Ishikawa (cell line): Measurements from ENCODE around the gene METTL23.

Source experiments
- CEBPB ChIP-seq: IDR thresholded peaks from 2 replicates; pipeline ENCODE4 v1.6.1; 2012
- CREB1 ChIP-seq: IDR thresholded peaks from 2 replicates; pipeline ENCODE4 v1.6.1; 2012; ENCODE audit warnings: low read depth
- EGR1 ChIP-seq: IDR thresholded peaks from 2 replicates; pipeline ENCODE4 v1.6.1; 2012
- EP300 ChIP-seq: IDR thresholded peaks from 2 replicates; pipeline ENCODE4 v1.6.1; 2012; ENCODE audit warnings: borderline replicate concordance
- FOXM1 ChIP-seq: IDR thresholded peaks from 2 replicates; pipeline ENCODE4 v1.6.1; 2012; ENCODE audit warnings: low read depth, borderline replicate concordance
- MAX ChIP-seq: IDR thresholded peaks from 2 replicates; pipeline ENCODE4 v1.6.1; 2012
- NFIC ChIP-seq: IDR thresholded peaks from 2 replicates; pipeline ENCODE4 v1.6.1; 2012
- RAD21 ChIP-seq: IDR thresholded peaks from 2 replicates; pipeline ENCODE4 v1.6.1; 2012; ENCODE audit warnings: low read depth
- REST ChIP-seq: IDR thresholded peaks from 2 replicates; pipeline ENCODE4 v1.6.1; 2012; ENCODE audit warnings: low read depth, mild to moderate bottlenecking
- TAF1 ChIP-seq: IDR thresholded peaks from 2 replicates; pipeline ENCODE4 v1.6.1; 2012; ENCODE audit warnings: low read depth, mild to moderate bottlenecking
- TCF12 ChIP-seq: IDR thresholded peaks from 2 replicates; pipeline ENCODE4 v1.6.1; 2012; ENCODE audit warnings: low read depth
- TEAD4 ChIP-seq: IDR thresholded peaks from 2 replicates; pipeline ENCODE4 v1.6.1; 2012
- USF1 ChIP-seq: IDR thresholded peaks from 2 replicates; pipeline ENCODE4 v1.6.1; 2012
- YY1 ChIP-seq: IDR thresholded peaks from 2 replicates; pipeline ENCODE4 v1.6.1; 2012; ENCODE audit warnings: low read depth
- ZBTB7A ChIP-seq: IDR thresholded peaks from 2 replicates; pipeline ENCODE4 v1.6.1; 2012; ENCODE audit warnings: low read depth

Gene METTL23

GRCh38 chr17:76732734-76733617, 6.3 kb downstream of the METTL23 start:
- no peak for TF ChIP-seq CREB1
- TF ChIP-seq EP300 = no peak
- no peak for TF ChIP-seq EGR1
- TF ChIP-seq TAF1 = no peak
- TF ChIP-seq MAX = no peak
- no peak for TF ChIP-seq TCF12
- no peak for TF ChIP-seq ZBTB7A
- no peak for TF ChIP-seq CEBPB
- no peak for TF ChIP-seq TEAD4
- no peak for TF ChIP-seq USF1
- TF ChIP-seq YY1 = no peak
- TF ChIP-seq RAD21 = no peak
- TF ChIP-seq FOXM1 = no peak
- no peak for TF ChIP-seq REST
- TF ChIP-seq NFIC = no peak

- TF ChIP-seq TCF12 (no peak), CEBPB (no peak), TEAD4 (no peak)
These were observed 6.9 kb downstream of the METTL23 start for GRCh38 chr17:76733618-76733957.

GRCh38 chr17:76734080-76734840, 7.6 kb downstream of the METTL23 start:
- no peak for TF ChIP-seq MAX
- TF ChIP-seq TCF12 = no peak
- no peak for TF ChIP-seq EP300
- TF ChIP-seq EGR1 = no peak
- TF ChIP-seq ZBTB7A = no peak
- no peak for TF ChIP-seq RAD21
- no peak for TF ChIP-seq REST
- TF ChIP-seq CREB1 = no peak
- TF ChIP-seq TAF1 = no peak
- no peak for TF ChIP-seq TEAD4

GRCh38 chr17:76735006-76735405, 8.4 kb downstream of the METTL23 start:
- TF ChIP-seq TEAD4 (no peak), REST (no peak), EP300 (no peak), TCF12 (no peak), USF1 (no peak), EGR1 (no peak), ZBTB7A (no peak), RAD21 (no peak), CREB1 (no peak), FOXM1 (no peak), NFIC (no peak), CEBPB (no peak), YY1 (no peak), TAF1 (no peak), MAX (no peak)
